Endometrial microvascular endothelial cells (primary cell): Measurements from ENCODE around the gene FAM124B. TPM values are rescaled to one million over a fixed set of nuclear protein-coding genes. Genes with fewer than 3 reads are reported as not detected.

Experiments used
- in situ Hi-C: cut with HindIII; loops from 2 replicates; pipeline ENCODE4 v1.10.0; 2017; ENCODE audit warnings: low sequenced_read_pairs, low pct_unique_long_range_greater_than_20kb; ENCODE audit errors: inconsistent ontology term
- total RNA-seq: library from RNA; depleted of rRNA; stranded (reverse); fragments of >200 nt; gene quantifications from one replicate; pipeline ENCODE4 v1.2.3, GENCODE V29; 2015; ENCODE audit errors: inconsistent ontology term

FAM124B gene, protein sequence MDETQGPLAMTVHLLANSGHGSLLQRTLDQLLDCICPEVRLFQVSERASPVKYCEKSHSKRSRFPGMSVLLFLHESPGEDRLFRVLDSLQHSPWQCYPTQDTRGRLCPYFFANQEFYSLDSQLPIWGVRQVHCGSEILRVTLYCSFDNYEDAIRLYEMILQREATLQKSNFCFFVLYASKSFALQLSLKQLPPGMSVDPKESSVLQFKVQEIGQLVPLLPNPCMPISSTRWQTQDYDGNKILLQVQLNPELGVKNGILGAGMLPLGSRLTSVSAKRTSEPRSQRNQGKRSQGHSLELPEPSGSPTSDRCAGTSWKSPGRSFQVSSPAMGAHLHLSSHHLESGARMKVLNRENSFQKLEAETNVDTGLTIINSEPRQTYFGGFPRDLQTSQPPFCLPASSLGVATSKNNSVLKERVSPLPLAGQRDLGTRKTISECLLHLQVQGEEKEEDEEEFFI
- 40.5 TPM for total RNA-seq

DNA sequence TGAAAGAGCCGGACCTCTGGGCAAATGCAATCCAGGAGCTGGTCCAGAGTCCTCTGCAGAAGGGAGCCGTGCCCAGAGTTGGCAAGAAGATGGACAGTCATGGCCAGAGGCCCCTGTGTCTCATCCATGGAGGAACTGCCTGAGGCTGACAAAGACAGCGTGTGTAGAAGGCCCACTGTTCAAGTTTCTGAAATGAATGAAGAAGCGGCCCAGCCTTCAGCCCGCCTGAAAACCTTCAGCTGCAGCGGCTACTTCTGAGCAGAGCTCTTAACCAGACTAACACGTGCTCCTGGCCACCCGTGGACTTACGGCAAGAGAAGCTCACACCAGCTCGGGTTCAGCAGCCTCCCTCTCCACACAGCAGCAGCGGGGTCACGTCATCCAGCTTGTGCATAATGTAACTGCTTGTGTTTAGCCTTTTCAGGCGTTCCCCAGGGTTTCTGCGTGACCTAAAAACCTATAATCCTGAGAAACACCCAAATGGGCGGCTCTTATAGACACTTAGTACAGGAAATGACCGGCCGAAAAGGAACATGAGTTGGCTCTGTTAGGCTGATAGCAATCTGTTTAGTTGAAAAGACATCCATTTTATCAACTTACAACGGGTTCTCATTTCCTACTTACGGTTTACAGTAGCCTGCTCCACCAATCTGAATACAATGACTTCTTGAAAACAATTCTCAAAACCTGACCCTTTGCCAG, at the start of gene FAM124B:
TSS of gene FAM124B (minus strand) at position 467 of the 702 bp plus-strand sequence. CDS start at position 128, 339 bp downstream.
- in situ Hi-C loops: no loop called here

DNA sequence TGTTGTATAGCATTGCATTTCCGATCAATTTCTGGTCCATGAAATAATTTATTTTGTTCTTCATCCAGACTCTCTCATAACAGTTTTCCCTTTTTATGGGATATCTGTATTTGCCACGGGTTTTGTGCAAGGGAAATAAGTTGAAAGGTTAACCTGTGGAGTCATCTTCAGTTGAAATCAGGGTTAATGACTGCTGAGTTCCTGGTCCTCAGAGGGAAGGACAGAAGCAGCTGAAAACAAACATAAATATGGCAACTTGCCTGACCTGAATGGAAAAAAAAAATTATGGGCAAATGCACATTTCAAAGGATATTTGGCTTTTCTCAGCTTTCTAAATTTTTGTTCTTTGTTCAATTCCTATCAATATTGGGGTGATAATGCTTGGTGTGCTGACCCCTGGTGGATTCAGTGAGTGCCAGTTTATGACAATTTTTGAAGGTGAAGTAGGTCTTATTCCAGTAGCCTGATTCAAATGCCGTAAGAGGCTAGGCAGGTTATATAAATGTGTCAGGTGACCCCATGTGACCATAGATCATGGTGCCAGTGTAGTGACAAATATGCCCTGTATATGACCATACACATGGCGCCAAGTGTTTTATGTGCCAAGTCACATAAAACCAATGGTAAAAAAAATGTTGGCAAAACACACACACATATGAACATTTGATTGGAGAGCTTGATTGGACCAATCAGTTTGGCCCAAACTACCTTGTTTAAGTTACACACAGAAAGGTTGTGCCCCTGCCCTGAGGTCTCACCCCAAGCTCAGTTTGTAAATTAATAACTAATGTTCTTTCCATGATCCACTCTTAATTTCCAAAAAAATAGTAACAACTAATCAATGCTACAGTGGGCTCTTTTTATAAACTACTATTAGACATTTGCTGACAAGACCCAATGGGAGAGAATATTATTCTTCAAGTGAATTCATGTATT, 47.6 kb upstream of the FAM124B start:
- in situ Hi-C loops: no loop called here

DNA sequence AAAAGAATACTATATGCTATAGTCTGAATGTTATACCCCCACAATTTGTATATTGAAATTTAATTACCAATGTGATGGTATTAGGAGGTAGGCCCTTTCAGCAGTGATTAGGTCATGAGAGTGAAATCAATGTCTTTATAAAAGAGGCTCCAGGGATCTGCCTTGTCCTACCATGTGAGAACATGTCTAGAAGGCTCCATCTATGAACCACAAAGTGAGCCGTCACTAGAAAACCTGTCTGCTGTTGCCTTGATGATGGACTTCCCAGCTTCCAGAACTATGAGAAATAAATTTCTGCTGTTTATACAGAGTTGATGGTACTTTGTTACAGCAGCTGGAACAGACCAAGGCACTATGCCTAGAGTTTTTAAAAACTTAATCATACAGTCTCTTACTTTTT, 46.3 kb upstream of the FAM124B start:
- in situ Hi-C loops: no loop called here

DNA sequence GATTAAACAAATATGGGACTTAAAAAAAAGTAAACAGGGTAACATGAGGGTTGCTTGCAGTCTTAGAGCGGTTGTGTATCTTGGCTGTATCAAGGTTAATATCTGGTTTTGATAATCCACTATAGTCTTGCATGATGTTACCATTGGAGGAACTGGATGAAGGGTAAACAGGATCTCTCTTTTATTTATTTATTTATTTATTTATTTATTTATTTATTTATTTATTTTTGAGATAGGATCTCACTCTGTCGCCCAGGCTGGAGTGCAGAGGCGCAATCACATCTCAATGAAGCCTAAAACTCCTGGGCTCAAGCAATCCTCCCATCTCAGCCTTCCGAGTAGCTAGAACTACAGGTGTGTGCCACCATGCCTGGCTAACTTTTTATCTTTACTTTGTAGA, 42.9 kb upstream of the FAM124B start:
- in situ Hi-C loops: loop anchor here (5.0 kb wide), 1 partner anchor 37 kb away; no protein-coding TSS in a partner anchor

DNA sequence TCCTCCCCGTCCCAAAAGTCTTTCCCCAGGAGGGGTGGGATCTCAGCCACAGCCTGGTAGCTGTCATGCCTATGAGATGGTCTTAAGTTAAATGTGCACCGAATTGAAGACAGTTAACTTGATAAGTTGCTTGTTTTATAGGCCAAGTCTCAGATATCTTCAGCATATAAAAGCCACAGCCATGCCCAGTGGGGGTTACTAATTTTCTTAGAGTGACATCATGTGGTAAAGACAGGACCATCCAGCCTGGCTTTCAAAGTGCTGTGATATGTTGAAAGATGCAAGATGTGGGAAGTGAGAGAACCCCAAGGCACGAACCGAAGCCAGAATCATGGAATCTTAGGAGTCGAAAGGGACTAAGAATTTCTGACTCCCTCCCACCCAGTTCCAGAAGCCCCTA, 42.1 kb upstream of the FAM124B start:
- in situ Hi-C loops: loop anchor here (5.0 kb wide), 1 partner anchor 37 kb away; no protein-coding TSS in a partner anchor

DNA sequence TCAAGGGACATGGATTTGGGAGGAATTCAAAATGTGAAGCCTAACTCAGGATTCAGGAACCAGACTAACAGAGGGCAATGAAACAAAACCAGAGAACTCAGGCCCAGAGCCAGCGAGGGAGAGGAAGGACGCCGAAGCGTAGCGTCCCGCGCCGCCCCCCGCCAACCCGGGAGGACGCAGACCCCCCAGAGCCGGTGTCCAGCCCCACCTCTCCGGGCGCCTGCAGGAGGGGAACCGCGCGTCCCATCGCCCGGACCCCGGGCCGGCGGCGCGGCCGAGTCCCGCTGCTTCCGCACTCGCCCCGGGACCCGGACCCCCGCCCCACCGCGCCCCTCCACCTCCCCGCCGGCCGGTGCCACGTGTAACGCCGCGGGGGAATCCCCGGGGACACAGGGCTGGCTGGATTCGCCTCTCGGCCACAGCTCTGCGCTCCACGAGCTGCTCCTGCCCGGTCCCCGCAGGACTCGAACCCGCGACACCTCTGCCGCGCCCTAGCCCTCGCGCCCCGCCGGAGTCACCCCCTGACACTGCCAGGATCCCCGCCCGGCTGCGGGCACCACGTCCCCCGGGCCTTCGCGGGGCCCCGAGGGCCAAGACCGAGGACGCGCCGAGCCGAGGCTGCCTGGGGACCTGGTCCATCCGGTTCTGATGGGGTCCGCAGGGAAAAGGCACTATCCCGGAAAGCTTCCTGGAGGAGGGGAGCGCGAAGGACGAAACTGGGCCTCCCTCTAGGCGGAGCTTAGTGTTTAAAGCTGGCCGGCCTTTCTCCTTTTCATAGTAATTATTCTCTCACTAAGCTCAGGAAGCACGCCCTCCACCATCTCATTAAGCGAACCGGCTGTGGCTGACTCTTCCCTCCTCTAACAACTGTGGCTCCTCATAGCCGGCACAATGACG, 40.4 kb upstream of the FAM124B start:
- in situ Hi-C loops: loop anchor here (5.0 kb wide), 1 partner anchor 35 kb away; no protein-coding TSS in a partner anchor

DNA sequence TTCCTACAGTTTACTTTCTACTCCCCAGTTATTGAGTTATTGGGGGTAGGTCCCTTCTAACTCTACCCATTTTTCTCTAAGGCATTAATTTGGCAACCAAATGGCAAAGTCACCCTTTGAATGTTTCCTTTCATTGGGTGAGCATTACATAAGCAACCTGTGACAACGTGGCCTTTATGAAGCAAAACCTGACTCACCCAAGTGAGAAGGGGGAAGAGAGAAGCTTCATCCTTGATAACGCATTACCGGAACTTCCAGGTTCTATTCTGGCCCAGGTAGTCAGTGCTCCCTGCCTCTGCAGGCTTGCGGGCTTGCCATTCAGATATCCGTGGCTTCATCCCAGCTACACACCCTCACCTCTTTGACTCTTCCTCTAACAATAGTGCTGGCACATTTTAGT, 39.1 kb upstream of the FAM124B start:
- in situ Hi-C loops: loop anchor here (5.0 kb wide), 1 partner anchor 34 kb away; no protein-coding TSS in a partner anchor

DNA sequence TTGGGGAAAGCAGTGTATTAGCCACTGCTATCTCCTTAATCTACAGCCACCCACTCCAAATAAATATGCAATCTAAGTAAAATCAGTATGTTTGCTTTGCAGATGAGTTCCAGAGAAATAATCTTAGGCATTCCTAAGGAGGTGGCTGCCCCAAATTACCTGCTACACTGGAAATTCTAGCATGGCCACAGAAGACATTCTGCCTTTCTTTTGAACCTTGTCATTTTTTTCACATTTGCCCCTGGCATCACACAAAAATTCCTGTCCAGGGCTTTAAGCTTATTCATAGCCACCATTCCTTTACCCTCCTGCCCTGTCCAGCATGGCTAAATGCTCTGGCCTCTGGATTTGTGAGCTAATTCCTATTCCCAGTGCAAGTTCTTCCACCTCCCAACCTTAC, 36.8 kb upstream of the FAM124B start:
- in situ Hi-C loops: no loop called here

DNA sequence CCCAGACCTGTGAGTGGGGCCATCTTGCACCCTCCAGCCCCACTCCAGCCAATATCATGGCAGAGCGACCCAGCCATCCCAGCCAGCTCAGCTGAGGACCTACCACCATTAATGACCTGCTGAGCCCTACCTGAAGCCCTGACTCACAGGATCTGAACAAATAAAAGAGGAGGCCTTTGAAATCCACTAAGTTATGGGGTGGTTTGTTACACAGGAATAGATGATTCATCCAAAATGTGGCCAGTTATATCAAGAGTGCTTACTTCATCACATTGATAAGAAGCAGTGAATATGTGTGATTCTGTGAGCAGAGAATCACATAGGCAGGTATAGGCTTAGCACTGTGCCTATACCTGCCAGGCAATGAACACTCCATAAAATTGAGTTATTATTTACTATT, 34.7 kb upstream of the FAM124B start:
- in situ Hi-C loops: no loop called here

DNA sequence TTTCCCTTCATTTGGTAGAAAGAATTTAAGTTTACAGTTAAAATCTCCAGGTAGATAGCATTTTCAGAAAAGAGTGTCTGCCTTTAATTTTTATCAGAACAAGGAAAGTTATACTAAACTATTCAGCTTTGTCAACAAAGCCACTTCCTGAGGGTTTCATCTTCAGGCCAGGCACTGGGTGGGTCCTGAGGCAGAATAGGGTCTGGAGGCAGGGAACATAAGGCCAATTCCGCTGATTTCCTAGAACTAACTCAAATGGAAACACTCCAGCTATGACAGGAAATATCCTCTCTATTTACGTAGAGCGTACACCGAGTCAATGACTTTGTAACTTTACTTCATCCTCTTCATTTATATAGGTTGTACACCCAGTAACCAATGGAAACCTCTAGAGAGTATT, 32.7 kb upstream of the FAM124B start:
- in situ Hi-C loops: no loop called here

DNA sequence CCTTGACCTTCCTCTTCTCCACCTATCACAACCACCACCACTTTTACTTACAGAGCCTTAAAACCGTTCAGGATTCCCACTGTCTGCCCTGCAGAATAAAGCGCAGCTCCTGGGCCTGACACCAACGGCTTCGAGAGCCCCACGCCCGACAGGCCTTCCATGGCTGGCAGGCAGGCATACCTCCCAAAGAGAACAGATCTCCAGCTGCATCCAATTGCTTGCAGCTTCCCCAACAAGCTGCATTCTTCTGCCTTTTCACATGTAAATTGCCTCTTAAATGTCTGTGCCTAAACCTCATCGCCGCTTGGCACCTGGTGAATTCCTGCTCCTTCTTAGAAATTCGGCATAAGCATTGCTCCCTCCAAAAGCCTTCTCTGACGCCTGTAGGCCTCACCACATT, 31.5 kb upstream of the FAM124B start:
- in situ Hi-C loops: no loop called here

DNA sequence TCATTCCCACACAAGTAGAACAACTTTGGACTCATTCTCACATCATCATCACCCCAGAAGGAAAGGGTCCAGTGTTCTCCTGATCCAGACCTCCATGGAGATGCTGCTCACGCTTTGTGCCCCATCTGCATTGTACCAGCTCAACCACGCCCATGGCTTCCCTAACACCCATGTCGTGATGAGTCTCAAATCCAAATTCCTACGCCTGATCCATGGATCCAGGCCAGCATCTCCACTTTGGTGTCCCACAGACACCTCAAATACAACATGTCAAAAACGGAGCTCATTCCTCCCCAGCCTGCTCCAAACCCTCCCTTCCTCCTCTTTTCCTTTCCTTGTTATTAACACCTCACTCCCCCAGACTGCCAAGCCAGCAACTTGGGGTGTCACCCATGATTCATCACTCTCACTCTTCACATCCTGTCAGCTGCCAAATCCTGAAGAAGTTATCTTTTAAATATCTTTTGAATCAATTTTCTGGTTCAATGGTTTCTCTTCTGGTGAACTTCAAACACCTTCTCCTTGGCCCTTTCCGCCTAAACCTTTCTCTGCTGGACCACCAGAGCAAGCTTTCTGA, 30.2 kb upstream of the FAM124B start:
- in situ Hi-C loops: no loop called here

DNA sequence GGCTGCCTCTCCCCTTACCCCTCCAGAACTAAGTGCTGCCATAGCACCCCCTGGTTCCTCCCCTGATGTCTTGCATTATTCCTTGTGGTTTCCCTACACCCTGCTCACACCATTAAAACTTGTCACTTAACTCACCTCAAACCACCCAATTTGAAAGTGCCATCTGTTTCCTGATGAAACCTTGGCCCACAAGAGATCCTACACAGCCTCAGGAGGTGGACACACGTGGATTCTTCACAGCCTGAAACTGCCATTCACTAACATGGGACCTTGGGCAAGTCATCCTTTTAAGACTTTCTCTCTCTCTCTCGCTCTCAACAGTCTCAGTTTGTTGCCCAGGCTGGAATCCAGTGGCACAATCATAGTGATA, 27.5 kb upstream of the FAM124B start:
- in situ Hi-C loops: no loop called here

DNA sequence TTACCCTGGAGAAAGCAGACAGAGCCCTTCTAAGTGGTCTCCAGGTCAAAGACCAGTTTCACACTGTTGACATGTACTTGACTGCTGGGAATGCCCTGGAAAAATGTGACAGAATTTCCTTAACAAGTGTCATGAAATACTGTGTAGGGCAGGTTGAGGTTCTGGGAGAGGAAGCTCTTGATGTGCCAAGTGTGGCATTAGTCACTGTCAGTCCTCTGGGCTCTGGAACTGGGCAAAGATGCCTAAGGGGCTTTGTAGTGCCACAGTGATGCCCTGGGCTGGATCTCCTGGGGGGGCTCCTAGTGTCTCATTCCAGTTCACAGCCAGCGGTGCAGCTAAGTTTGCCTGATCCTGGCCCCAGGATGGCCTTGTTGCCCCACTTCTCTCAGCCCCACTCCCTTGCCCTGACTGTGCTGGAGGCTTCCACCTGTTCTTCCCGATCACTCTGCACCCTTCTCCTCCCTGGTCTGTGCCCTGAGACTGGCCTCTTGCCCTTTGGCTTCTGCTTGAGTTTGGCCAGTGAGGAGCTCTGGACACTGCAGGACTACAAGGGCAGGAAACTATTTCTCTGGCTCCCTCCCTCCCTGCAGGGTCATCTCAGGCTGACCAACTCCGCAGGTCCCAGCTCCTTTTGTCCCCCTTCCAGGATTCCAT, 27.0 kb upstream of the FAM124B start:
- in situ Hi-C loops: no loop called here

DNA sequence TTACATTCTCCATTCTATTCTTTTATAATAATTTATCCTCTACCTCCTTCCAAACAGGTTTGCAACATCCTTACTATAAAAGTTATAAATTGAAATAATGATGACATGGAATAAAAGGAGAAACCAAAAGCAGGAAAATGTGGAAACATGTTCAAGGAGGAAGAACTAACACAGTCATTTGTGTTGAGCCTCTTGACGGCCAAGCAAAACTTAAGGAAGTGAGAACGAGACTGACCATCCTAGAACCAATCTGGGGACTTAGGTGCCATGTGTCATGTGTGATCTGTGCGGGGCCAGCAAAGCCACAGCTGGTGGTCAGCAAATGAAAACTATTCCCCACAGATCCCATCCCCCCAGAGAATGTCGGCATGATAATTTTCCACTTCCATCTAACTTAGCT, 25.6 kb upstream of the FAM124B start:
- in situ Hi-C loops: no loop called here

DNA sequence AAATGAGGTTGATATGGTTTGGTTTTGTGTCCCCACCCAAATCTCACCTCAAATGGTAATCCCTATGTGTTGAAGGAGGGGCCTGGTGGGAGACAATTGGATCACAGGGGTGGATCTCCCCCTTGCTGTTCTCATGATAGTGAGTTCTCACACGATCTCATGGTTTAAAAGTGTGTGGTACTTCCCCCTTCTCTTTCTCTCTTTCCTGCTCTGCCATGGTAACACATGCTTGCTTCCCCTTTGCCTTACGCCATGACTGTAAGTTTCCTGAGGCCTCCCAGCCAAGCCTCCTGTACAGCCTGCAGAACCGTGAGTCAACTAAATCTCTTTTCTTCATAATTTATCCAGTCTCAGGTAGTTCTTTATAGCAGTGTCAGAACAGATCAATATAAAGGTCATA, 24.7 kb upstream of the FAM124B start:
- in situ Hi-C loops: no loop called here

DNA sequence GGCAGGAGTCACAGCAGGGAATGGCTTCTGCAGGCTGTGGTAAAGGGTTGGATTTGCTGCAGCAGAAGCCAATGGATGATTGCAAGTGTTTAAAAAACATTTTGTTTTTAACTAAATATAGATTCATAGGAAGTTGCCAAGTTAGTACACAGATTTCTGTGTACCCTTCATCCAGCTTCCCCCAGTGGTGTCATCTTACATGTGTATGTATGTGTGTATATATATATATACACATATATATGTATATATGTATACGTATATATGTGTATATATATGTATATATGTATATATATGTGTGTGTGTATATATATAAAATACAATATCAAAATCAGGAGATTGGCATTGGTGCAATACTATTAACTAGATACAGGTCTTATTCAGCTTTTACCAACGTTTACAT, 19.2 kb upstream of the FAM124B start:
- in situ Hi-C loops: no loop called here
